GM18951 (cell line): ENCODE results near the gene SCAP.

Experiments used
- POLR2A ChIP-seq: IDR thresholded peaks from 4 replicates; pipeline ENCODE4 v1.6.1; 2011; ENCODE audit warnings: mild to moderate bottlenecking; ENCODE audit not compliant: insufficient read length, insufficient read depth; ENCODE audit errors: extremely low read depth
- in situ Hi-C: fragments of 300-500 bp; cut with MboI; formaldehyde crosslinking; loops from one replicate; pipeline ENCODE4 v1.12.0; 2022; ENCODE audit warnings: low sequenced_read_pairs, mixed read lengths, inconsistent platforms; ENCODE audit not compliant: unreplicated experiment

Gene SCAP

DNA sequence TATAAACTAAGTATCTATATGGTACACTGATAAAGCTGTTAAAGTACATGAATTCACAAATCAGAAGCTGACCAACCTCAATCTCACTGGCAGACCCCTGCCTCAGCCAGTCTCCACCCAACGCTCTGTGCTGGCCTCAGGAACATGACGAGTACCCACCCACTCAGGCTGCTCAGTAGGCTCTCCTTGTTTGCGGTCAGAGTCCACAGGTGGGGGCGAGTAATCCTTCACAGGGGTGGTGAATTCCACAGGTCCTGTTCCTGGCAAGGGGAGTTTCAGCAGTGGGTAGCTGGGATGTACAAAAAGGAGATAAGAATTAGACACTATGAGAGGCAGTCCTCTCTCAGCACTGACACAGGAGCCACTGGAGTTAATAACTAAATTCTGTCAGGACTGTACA, 40.9 kb downstream of the SCAP start:
- in situ Hi-C loops, result no loop called here

DNA sequence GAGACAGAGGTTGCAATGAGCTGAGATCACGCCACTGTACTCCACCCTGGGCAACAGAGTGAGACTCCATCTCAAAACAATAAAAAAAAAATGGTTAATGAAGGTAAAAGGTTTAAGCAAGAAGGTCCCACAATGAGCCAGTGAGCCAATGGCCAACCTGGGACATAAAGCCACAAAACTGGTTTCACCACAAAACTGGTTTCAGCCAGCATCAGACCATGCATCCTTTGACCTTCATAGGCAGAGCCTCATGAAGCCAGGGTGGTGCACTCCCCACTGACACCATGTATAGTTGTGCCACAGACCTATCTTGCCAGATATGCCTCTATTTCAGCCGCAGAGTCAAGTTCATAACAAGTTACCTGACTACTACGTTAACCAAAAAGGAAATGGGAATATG, 41.9 kb downstream of the SCAP start:
- TF ChIP-seq POLR2A, result no peak
- in situ Hi-C loops, result no loop called here

More for the DNA sequence above, 40.9 kb downstream of the SCAP start:
- TF ChIP-seq POLR2A, result no peak

DNA sequence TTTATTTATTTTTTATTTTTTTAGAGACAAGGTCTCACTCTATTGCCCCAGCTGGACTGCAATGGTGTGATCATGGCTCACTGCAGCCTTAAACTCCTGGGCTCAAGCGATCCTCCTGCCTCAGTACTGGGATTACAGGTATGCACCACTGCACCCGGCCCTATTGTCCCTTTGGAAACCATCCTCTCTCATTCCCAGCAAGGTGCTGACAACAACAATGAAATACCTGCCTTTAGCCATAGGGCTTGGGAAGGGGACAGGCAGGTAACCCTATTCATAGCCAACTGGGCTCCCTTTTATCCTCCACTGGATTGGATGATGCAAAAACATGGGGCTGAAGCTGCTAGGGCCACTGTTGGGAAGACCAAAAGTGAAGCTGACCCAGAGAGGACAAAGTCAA, 43.1 kb downstream of the SCAP start:
- in situ Hi-C loops, result no loop called here
- TF ChIP-seq POLR2A, result no peak

DNA sequence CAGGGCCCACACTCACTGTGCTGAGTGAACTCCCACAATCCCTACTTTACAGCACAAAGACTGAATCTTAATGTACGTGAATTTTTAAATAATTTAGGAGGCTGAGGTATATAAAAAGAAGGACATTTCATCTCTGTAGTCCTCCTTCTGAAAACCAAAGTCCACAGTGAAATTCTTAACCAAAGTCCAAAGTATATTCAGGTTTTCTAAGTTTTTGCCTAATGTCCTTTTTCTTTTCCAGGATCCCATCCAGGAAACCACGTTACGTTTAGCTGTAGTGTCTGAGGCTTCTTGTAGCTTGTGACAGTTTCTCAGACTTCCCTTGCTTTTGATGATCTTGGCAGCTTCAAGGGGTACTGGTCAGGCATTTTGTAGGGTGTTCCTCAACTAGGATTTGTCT, 44.5 kb downstream of the SCAP start:
- in situ Hi-C loops, result no loop called here
- no peak for TF ChIP-seq POLR2A

DNA sequence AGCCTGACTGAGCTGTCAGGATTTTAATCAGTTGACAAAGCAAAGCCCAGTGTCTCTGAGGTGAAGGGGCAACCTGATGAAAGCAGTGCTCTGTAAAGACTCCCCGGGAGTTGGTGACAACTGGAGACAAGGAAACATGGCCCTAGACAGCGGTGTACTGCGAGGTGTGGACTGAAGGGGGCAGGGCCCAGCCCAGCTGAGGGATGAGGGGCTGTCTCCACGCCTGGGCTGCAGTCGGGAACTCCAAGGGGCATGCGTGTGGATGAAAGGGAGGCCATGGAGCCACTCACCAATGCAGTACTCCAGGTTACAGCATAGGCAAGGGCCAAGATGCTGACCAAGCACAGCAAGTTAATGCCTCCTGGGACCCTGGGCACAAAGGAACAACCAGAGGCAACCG, 45.1 kb downstream of the SCAP start:
- TF ChIP-seq POLR2A, result no peak
- in situ Hi-C loops, result no loop called here

DNA sequence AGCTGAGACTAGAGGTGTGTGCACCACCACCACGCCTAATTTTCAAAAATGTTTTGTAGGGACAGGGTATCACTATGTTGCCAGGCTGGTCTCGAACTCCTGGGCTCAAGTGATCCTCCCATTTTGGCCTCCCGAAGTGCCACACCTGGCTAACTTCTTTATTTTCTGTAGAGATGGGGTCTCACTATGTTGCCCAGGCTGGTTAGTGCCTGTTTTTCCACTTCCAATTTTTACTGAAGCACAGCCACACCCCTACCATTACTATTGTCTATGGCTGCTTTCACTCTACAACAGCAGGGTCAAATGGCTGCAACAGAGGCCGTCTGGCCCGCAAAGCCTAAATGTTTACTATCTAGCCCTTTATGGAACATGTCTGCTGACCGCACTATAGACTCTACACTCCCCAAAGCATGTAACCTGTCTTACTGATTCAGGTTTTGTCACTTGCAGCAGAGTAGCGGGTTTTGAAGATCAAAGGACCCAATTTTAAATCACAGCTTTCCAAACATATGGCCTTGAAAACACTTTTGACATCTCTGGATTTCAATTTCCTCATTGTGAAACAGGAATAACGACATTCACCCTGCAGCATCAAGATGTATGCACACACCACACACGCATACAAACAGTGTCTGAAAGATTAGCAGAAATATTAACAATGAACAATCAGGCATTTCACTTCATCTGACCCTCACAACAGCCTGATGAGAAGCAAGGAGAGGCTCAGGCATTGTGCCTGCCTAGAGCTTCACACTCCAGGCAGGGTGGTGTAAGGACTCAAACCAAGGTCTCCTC, 46.1 kb downstream of the SCAP start:
- no peak for TF ChIP-seq POLR2A
- in situ Hi-C loops, result loop anchor here (10.0 kb wide), 1 partner anchor 45 kb away; the partner anchor contains the start of gene SCAP

DNA sequence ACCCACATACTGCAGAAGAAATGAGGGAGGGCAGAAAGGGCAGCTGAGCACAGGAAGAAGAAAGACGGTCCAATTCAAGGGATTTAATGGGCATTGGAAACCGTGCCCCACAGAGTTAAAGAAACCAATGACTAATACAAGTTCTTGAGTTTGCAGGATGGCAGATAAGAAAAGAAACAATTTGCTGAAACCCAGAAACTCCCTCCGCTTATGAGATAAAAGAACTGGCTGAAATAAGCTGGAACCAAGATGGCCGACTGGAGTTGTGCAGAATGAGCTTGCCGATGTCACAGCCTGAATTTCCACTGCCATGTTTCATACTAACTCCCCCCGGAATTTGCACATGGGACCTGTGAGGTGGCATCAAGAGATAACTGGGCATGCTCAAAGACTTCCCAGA, 47.1 kb downstream of the SCAP start:
- no peak for TF ChIP-seq POLR2A
- in situ Hi-C loops, result loop anchor here (10.0 kb wide), 1 partner anchor 46 kb away; the partner anchor contains the start of gene SCAP

DNA sequence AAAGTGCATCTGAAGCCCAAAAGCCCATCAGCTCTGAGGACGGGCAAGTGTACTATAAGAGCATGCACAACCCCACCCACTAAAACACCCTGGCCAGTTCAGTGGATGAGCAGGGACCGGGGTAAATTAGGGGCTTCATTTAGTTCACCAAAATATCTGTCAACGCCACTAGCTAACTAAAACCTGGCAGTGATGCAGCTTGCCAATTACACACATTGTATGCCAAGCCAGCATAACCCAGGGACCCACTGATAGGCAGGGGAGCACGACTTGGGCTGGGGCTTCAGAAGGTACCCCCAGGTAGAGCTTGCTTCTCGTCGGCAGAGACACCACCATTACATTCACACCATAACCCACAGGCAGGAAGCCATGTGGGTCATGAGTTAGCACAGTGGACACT, 47.9 kb downstream of the SCAP start:
- in situ Hi-C loops, result loop anchor here (10.0 kb wide), 1 partner anchor 47 kb away; the partner anchor contains the start of gene SCAP
- TF ChIP-seq POLR2A, result no peak

DNA sequence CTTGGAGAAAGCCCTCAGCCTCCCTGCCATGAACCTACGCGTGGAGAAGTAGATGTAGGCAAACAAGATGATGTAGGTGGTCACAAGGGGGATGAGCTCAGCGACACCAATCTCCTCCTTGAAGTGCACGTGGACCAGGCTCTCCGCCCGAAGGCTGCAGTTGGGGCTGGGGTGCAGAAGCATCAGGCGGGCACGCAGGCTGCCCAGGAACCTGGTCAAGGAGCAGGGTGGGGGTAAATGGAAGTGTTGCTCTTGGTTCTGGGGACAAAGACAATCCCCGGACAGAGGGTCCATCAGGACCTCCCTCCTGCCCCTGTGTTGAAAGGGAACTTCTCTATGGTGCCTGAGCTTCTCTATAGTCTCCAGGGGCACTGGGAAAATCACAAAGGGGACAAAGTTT, 49.8 kb downstream of the SCAP start:
- in situ Hi-C loops, result loop anchor here (10.0 kb wide), 1 partner anchor 49 kb away; the partner anchor contains the start of gene SCAP
- TF ChIP-seq POLR2A, result no peak

DNA sequence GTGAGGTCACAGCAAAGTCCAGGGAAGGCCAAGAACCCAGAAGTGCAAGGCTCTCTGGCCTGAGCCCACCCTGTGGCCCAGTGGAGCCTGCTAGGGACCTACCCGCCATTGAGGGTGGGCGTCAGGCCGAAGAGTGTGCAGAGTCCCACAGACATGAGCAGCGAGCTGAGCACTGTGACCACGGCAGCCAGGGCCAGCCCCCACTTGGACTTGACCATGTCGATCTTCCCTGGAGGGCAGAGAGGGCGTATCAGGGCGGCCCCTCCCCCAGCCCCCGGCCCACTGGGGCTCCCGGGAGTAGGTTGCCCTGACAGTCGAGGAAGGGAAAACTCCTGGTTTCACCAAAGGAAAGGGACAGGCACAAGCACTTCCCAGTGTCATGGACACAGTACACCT, 50.4 kb downstream of the SCAP start:
- TF ChIP-seq POLR2A, result no peak
- in situ Hi-C loops, result loop anchor here (10.0 kb wide), 1 partner anchor 49 kb away; the partner anchor contains the start of gene SCAP

DNA sequence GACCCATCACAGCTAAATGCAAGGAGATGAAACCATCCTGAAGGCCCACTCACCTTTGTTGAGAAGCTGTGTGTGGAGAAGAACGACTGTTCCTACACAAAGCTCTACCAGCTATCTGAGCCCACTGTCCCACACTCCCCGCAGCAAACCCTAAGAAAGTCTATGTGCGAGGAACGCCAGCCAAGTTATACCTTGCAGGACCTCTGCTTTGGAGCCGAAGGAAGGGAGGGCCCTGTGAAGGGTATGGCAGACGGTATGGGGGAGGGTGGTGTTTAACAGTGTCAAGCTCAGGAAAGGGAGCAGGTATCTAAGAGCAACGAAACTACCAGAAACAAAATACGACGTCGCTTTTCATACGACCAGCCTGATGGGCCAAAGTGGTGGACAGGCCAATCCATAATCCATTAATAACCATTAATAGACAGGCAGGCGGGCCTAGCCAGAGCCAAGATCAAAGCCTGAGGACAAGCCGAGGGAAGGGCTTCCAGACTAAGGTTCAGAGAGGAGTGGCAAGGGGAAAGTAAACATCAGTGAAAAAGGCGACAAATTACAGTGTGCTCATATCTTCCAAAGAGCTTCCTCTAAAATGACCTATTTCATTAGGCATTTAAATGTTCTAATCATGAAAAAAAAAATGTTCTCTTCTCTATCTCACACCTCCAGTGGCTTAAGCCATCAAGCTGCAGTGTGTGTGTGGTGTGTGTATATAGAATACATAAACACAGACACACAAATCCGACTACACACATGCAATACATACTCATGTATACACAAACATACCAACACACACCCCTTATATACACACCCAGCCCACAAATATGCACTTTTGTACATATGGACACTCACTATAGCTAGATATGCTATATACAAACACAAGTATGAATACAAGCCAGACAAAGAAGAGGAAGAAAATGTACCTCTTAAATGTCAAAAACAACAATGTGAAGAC, 51.0 kb downstream of the SCAP start:
- in situ Hi-C loops, result loop anchor here (10.0 kb wide), 1 partner anchor 50 kb away; the partner anchor contains the start of gene SCAP
- no peak for TF ChIP-seq POLR2A

DNA sequence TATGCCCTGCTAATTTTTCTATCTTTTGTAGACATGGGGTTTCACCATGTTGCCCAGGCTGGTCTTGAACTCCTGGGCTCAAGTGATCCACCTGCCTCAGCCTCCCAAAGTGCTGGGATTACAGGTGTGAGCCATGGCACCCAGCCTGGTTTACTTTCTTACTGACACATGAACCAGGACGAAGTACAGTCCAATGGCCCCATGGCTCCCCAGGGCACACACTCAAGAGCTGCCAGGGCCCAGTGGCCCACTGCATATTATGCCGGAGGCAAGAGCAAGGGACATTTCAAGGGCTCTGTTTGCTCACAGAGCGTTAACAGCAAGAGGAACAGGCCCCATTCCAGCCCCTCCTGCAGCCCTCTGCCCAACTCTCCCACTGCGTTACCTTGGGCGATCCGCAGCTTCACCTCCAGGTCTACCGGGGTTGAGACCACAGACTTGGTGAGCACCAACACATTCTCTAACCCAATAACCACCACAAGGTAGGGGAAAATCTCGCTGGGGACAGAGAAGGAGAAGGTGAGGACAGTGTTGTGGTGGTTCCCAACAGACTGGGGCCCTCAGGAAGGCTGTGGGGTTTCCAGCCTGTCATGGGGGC, 52.1 kb downstream of the SCAP start:
- no peak for TF ChIP-seq POLR2A
- in situ Hi-C loops, result loop anchor here (10.0 kb wide), 1 partner anchor 51 kb away; the partner anchor contains the start of gene SCAP

DNA sequence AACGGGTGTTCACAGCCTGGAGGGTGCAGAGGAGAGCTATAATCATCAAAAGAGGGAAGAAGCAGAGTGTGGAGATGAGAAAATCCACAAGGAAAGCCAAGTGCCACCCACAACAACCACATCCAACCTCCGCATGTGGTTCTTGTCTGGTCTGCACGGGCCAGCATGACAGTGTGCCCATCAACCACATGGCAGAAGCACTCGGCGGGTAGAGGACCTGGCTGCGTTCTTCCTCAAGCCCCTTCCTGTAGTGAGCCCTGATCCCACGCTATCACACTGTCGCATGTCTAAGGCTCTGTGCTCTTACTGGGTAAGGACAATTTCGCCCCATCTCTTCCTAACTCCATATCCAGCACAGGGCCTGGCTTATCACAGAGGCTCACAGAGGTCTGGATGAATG, 53.0 kb downstream of the SCAP start:
- no peak for TF ChIP-seq POLR2A
- in situ Hi-C loops, result loop anchor here (10.0 kb wide), 1 partner anchor 52 kb away; the partner anchor contains the start of gene SCAP
